ENCODE results near the gene ANKUB1.

Gene ANKUB1

GRCh38 chr3:149772861-149773260 is 19.5 kb downstream of the ANKUB1 start:
- Histone ChIP-seq H4K20me1 (ENCODE audit: control insufficient read depth, insufficient read depth, low read depth, low read length) (no peaks in the 10 kb centered on the region), H3K36me3 (ENCODE audit: control insufficient read depth, low read length) (no peaks in the 10 kb centered on the region), H3K4me2 (ENCODE audit: low read length) (no peak overlapping the region), H3K27ac (ENCODE audit: low read depth, low read length) (no peak overlapping the region), H3K4me1 (ENCODE audit: control insufficient read depth, low read length) (no peaks in the 10 kb centered on the region), H3K9me3 (ENCODE audit: control insufficient read depth, insufficient read depth, low read length) (no peaks in the 10 kb centered on the region), H3K27me3 (ENCODE audit: control insufficient read depth, low read length) (0 out of 2 replicates have a peak, but pooled peaks cover 4% of the 10 kb centered on the region), H3K79me2 (ENCODE audit: control insufficient read depth, low read length) (no peaks in the 10 kb centered on the region), H3K4me3 (ENCODE audit: low read length) (no peak overlapping the region), H3F3A (ENCODE audit: control insufficient read depth, insufficient read depth) (no peaks in the 10 kb centered on the region), H3K9me2 (replicated peaks; ENCODE audit: control insufficient read depth, low read length) (no peaks in the 10 kb centered on the region)
- TF ChIP-seq EZH2phosphoT487 (IDR thresholded peaks at IDR 0.05; ENCODE audit: borderline replicate concordance, low read length): no peak
- no peak for TF ChIP-seq CTCF (IDR thresholded peaks at IDR 0.05; ENCODE audit: low read depth, low read length, poor library complexity, severe bottlenecking)

DNA sequence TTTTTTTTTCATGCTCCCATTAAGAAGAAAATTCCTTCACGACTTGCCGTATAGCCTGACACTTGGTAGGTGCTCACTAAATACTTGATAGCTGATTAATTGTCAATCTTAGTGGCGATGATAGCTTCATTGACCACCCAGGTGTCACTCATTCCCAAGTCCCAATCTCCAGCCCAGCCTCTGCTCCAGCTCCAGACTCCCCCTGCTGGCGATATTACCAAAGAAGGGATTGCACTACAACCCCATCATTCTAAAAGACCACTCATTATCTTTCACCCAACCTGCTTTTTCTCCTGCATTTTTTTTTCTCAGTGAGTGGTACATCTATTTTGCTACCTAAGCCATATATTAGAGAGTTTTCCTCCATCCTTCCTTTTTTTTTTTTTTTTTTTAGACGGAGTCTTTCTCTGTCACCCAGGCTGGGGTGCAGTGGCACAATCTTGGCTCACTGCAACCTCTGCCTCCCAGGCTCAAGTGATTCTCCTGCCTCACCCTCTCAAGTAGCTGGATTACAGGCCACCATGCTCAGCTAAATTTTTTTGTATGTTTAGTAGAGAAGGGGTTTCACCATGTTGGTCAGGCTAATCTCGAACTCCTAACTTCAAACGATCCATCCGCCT is 20.6 kb downstream of the ANKUB1 start:
- H3F3A ChIP-seq (ENCODE audit: control insufficient read depth, insufficient read depth): no peaks in the 10 kb centered on the region
- no peaks in the 10 kb centered on the region for H3K4me1 ChIP-seq (ENCODE audit: control insufficient read depth, low read length)
- H3K79me2 ChIP-seq (ENCODE audit: control insufficient read depth, low read length): no peaks in the 10 kb centered on the region
- TF ChIP-seq CTCF (IDR thresholded peaks at IDR 0.05; ENCODE audit: low read depth, low read length, poor library complexity, severe bottlenecking) (peak; percentile 82), EZH2phosphoT487 (IDR thresholded peaks at IDR 0.05; ENCODE audit: borderline replicate concordance, low read length) (no peak)
- no peak overlapping the region for H3K27ac ChIP-seq (ENCODE audit: low read depth, low read length)
- H3K9me3 ChIP-seq (ENCODE audit: control insufficient read depth, insufficient read depth, low read length): no peaks in the 10 kb centered on the region
- no peaks in the 10 kb centered on the region for H3K36me3 ChIP-seq (ENCODE audit: control insufficient read depth, low read length)
- H3K27me3 ChIP-seq (ENCODE audit: control insufficient read depth, low read length): 0 out of 2 replicates have a peak, but pooled peaks cover 4% of the 10 kb centered on the region
- H3K4me2 ChIP-seq (ENCODE audit: low read length): no peak overlapping the region
- no peaks in the 10 kb centered on the region for H4K20me1 ChIP-seq (ENCODE audit: control insufficient read depth, insufficient read depth, low read depth, low read length)
- no peaks in the 10 kb centered on the region for H3K9me2 ChIP-seq (replicated peaks; ENCODE audit: control insufficient read depth, low read length)
- no peak overlapping the region for H3K4me3 ChIP-seq (ENCODE audit: low read length)

- no peak overlapping the region for H3K4me3 ChIP-seq (ENCODE audit: low read length)
- no peak overlapping the region for H3K27ac ChIP-seq (ENCODE audit: low read depth, low read length)
- no peaks in the 10 kb centered on the region for H4K20me1 ChIP-seq (ENCODE audit: control insufficient read depth, insufficient read depth, low read depth, low read length)
- H3K27me3 ChIP-seq (ENCODE audit: control insufficient read depth, low read length): 0 out of 2 replicates have a peak, but pooled peaks cover 4% of the 10 kb centered on the region
- no peak overlapping the region for H3K4me2 ChIP-seq (ENCODE audit: low read length)
- H3K36me3 ChIP-seq (ENCODE audit: control insufficient read depth, low read length): no peaks in the 10 kb centered on the region
- no peaks in the 10 kb centered on the region for H3K79me2 ChIP-seq (ENCODE audit: control insufficient read depth, low read length)
- no peaks in the 10 kb centered on the region for H3K4me1 ChIP-seq (ENCODE audit: control insufficient read depth, low read length)
- no peaks in the 10 kb centered on the region for H3K9me3 ChIP-seq (ENCODE audit: control insufficient read depth, insufficient read depth, low read length)
- no peaks in the 10 kb centered on the region for H3K9me2 ChIP-seq (replicated peaks; ENCODE audit: control insufficient read depth, low read length)
- no peak for TF ChIP-seq EZH2phosphoT487 (IDR thresholded peaks at IDR 0.05; ENCODE audit: borderline replicate concordance, low read length)
- no peak for TF ChIP-seq CTCF (IDR thresholded peaks at IDR 0.05; ENCODE audit: low read depth, low read length, poor library complexity, severe bottlenecking)
- H3F3A ChIP-seq (ENCODE audit: control insufficient read depth, insufficient read depth): no peaks in the 10 kb centered on the region
These were observed 22.1 kb downstream of the ANKUB1 start for GRCh38 chr3:149770246-149770645.

Measured in DOHH2 (cell line).